ENCODE measurements around the gene SLC2A13. TPM values are rescaled to one million over a fixed set of nuclear protein-coding genes. Genes with fewer than 3 reads are reported as not detected.
A peak's percentile ranks its signal among the peaks of the same experiment; 100 is the strongest.

SLC2A13 gene
- total and polyA plus RNA-seq, 2 donors (not counting 3 experiments of a cell fraction or from before 2014, with no cell fraction given), result 1.2 to 4.9 TPM

DNA sequence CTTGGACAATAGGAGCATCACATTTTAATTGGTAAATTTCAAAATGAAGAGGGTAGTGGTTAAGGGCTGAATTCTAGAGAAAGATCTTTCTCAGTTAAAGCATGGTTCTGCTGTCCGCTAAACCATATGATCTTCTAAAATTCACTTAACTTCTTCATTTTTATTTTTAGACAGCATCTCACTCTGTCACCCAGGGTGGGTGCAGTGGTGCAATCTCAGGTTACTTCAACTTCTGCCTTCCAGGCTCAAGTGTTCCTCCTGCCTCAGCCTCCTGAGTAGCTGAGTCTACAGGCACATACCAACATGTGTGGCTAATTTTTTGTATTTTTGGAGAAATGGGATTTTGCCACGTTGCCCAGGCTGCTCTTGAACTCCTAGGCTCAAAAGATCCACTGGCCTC, 259.6 kb downstream of the SLC2A13 start:
- H3K36me3 ChIP-seq (ENCODE audit: control insufficient read depth in 2 of 2, extremely low read depth in 1 of 2, insufficient read depth in 2 of 2, low read length in 2 of 2), result no peaks in the 10 kb centered on the region
- no peaks in the 10 kb centered on the region for H3K79me2 ChIP-seq (ENCODE audit: control insufficient read depth, insufficient read depth, low read length)
- ChIA-PET CTCF (no interaction called here), POLR2A (no interaction called here)
- H3K4me3 ChIP-seq (replicated peaks in 1 of 3; ENCODE audit: insufficient read depth in 1 of 3, low read depth in 1 of 3, low read length in 3 of 3), result no peak overlapping the region
- no peaks in the 10 kb centered on the region for H3K9me1 ChIP-seq (replicated peaks; ENCODE audit: control insufficient read depth, extremely low read depth, insufficient read depth, low read length)
- no peak overlapping the region for H3K4me2 ChIP-seq (ENCODE audit: insufficient read depth, low read length)
- H3K27me3 ChIP-seq (ENCODE audit: control insufficient read depth in 2 of 2, insufficient read depth in 2 of 2, low read length in 2 of 2), result no peaks in the 10 kb centered on the region
- DNase-seq (ENCODE audit: low read depth, low spot score), result no peak
- intact Hi-C loops (cut with micrococcal nuclease) (no loop called here), dilution Hi-C loops (cut with MboI; ENCODE audit: extremely low pct_ligation_motif_present, low sequenced_read_pairs) (no loop called here)
- H2AFZ ChIP-seq (ENCODE audit: low read depth, low read length), result no peak overlapping the region
- BruUV-seq (replicated peaks), result no TSS peak
- H4K20me1 ChIP-seq (replicated peaks; ENCODE audit: control insufficient read depth, extremely low read depth, insufficient read depth, low read length), result no peaks in the 10 kb centered on the region
- no peaks in the 10 kb centered on the region for H3K9me3 ChIP-seq (replicated peaks; ENCODE audit: control insufficient read depth, insufficient read depth, low read length)
- H3K4me1 ChIP-seq (ENCODE audit: control insufficient read depth, extremely low read depth, insufficient read depth, low read length), result no peaks in the 10 kb centered on the region
- TF ChIP-seq JUN (IDR thresholded peaks at IDR 0.05; ENCODE audit: borderline replicate concordance, insufficient read depth, insufficient read length, low read depth) (no peak), POLR2AphosphoS5 (IDR thresholded peaks at IDR 0.05; ENCODE audit: insufficient read depth, low read depth, low read length) (no peak), POLR2A (IDR thresholded peaks at IDR 0.05; ENCODE audit: low read depth, low read length) (no peak), MYC (IDR thresholded peaks at IDR 0.05; ENCODE audit: low read depth, low read length) (no peak)
- no peak overlapping the region for H3K27ac ChIP-seq (ENCODE audit: insufficient read depth, low read depth, low read length)
- no peak for FAIRE-seq
- no peak overlapping the region for H3K9ac ChIP-seq (replicated peaks; ENCODE audit: extremely low read depth, insufficient read depth, low read length)

DNA sequence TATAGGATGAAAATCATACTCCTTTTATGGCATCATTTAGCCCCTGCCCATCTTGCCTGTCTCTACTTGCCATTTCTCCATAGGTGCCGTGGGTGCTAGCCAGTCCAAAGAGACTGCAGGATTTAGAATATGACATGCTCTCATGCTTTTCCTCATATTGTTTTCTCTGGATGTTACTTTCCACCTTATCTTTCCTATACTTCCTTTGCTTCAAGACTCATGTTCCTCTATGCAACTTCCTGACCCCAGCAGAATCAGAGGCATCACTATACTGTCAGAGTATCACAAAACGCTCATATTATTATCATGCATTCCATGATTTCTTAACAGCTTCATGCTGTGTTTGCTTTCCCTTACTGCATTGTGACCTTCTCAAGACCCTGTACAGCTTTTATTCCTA, 265.5 kb downstream of the SLC2A13 start:
- TF ChIP-seq, protein P1, sequence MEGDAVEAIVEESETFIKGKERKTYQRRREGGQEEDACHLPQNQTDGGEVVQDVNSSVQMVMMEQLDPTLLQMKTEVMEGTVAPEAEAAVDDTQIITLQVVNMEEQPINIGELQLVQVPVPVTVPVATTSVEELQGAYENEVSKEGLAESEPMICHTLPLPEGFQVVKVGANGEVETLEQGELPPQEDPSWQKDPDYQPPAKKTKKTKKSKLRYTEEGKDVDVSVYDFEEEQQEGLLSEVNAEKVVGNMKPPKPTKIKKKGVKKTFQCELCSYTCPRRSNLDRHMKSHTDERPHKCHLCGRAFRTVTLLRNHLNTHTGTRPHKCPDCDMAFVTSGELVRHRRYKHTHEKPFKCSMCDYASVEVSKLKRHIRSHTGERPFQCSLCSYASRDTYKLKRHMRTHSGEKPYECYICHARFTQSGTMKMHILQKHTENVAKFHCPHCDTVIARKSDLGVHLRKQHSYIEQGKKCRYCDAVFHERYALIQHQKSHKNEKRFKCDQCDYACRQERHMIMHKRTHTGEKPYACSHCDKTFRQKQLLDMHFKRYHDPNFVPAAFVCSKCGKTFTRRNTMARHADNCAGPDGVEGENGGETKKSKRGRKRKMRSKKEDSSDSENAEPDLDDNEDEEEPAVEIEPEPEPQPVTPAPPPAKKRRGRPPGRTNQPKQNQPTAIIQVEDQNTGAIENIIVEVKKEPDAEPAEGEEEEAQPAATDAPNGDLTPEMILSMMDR (IDR thresholded peaks at IDR 0.05; ENCODE audit: extremely low read depth in 1 of 2, insufficient read depth in 1 of 2, low read depth in 1 of 2, low read length in 2 of 2), result no peak
- TF ChIP-seq GATA2 (IDR thresholded peaks at IDR 0.05; ENCODE audit: insufficient read depth, insufficient read length, low read depth, low read length), result peak; percentile 54
- no TSS peak for BruUV-seq (replicated peaks)
- dilution Hi-C loops (cut with MboI; ENCODE audit: extremely low pct_ligation_motif_present, low sequenced_read_pairs), result no loop called here
- ChIA-PET POLR2A (no interaction called here), CTCF (no interaction called here)
- no peaks in the 10 kb centered on the region for H3K36me3 ChIP-seq (ENCODE audit: control insufficient read depth in 2 of 2, extremely low read depth in 1 of 2, insufficient read depth in 2 of 2, low read length in 2 of 2)
- H3K79me2 ChIP-seq (ENCODE audit: control insufficient read depth, insufficient read depth, low read length), result no peaks in the 10 kb centered on the region
- DNase-seq (ENCODE audit: low read depth, low spot score), result peak; percentile 29
- no peak overlapping the region for H3K9ac ChIP-seq (replicated peaks; ENCODE audit: extremely low read depth, insufficient read depth, low read length)
- H4K20me1 ChIP-seq (replicated peaks; ENCODE audit: control insufficient read depth, extremely low read depth, insufficient read depth, low read length), result no peaks in the 10 kb centered on the region
- no peak overlapping the region for H3K27ac ChIP-seq (ENCODE audit: insufficient read depth, low read depth, low read length)
- FAIRE-seq, result no peak
- H3K4me3 ChIP-seq (replicated peaks in 1 of 3; ENCODE audit: insufficient read depth in 1 of 3, low read depth in 1 of 3, low read length in 3 of 3), result no peak overlapping the region
- peaks cover 8% of the 10 kb centered on the region for H3K4me1 ChIP-seq (ENCODE audit: control insufficient read depth, extremely low read depth, insufficient read depth, low read length)
- no peaks in the 10 kb centered on the region for H3K27me3 ChIP-seq (ENCODE audit: control insufficient read depth in 2 of 2, insufficient read depth in 2 of 2, low read length in 2 of 2)
- H2AFZ ChIP-seq (ENCODE audit: low read depth, low read length), result no peak overlapping the region
- intact Hi-C loops (cut with micrococcal nuclease), result no loop called here
- no peaks in the 10 kb centered on the region for H3K9me3 ChIP-seq (replicated peaks; ENCODE audit: control insufficient read depth, insufficient read depth, low read length)
- H3K4me2 ChIP-seq (ENCODE audit: insufficient read depth, low read length), result no peak overlapping the region
- no peaks in the 10 kb centered on the region for H3K9me1 ChIP-seq (replicated peaks; ENCODE audit: control insufficient read depth, extremely low read depth, insufficient read depth, low read length)
